HG03097 (cell line): ENCODE measurements around the gene ADAM17.

Experiments
- ATAC-seq: cut with Tn5 transposase; IDR thresholded peaks from one replicate; pipeline ENCODE4 v1.9.1; 2021; ENCODE audit not compliant: unreplicated experiment, low FRiP score

Gene ADAM17

DNA sequence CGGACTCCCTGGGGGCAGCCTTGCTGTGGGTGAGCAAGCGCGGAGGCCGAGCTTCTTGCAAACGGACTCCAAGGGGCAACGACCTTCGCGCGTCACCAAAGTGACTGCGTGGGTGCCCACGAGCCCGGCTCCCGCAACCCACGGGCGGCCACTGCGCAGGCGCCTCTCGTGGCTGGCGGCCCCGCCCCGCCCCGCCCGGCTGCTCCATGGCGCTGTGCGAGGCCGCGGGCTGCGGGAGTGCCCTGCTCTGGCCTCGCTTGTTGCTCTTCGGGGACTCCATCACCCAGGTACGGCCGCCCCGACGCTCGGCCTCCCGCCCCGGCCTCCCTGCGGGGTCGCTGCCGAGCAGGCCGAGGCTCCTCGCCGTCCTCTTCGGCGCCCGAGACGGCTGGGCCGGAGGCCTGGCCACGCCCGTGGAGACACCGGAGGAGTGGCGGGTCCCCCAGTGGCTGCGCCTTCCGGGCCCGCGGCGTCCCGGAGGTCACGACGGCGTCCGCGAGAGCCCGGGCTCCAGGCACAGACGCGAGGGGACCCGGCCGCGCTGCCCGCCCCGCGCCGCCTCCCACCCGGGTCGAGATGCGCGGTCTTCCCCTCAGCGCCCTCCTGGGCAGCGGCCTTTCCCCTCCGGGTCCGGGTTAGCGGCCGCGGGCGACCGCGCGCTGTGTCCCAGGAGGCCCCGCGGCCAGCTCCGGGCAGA lies 81.1 kb downstream of the ADAM17 start, which contains the start of gene IAH1:
Gene IAH1 (plus strand): TSS at position 191 of the 697 bp plus-strand sequence. CDS start 16 bp downstream, at position 207.
- peak; percentile 58 for ATAC-seq

- ATAC-seq, result peak; percentile 22
These were observed 81.7 kb downstream of the ADAM17 start for GRCh38 chr2:9473985-9474360.

DNA sequence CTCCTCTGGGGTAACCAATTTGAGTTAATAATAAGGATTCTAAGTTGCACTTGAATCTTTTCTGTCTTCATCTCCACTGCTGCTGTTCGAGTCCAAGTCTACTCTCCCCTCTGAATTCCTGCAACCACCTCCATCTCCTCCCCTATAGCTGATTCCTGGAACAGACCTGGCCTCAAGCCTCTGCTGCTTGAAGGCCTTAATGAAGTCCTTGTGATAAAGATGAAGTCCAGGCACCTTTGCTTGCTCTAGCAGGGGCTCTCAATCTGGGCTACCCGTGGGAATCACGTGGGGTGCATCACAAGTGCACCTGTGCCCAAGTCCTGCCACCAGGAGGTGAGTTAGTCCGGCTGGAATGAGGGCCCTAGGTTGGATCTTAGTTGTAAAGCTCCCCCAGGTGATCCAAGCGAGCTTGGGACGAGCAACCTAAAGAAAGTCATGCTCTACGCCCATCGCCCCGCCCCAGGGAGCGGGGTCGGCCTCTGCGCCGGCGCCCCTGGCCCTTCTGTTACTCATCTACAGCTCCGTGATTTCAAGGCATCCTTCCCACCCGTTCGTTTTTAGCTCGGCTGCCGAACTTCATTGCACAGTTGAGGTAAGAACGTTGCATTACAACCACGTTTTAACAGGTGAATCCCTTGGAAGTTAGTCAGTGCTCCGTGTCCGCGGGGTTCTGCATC lies 82.2 kb downstream of the ADAM17 start:
- ATAC-seq, result no peak

DNA sequence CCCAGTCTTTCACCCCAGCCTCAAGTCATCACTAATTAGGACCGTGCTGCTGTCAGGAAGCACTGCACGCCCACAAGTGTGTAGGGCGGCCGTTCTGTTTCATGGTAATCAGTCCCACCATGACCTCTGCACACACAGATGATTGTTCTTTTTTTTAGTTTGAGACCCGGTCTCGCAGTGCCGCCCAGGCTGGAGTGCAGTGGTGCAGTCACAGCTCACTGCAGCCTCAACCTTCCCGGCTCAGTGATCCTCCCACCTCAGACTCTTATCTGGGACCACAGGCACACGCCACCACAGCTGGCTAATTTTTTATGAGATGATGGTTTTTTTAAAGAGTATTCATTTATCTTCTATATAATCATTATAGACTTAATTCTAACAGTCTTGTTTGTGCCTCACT lies 83.1 kb downstream of the ADAM17 start:
- ATAC-seq, result no peak

DNA sequence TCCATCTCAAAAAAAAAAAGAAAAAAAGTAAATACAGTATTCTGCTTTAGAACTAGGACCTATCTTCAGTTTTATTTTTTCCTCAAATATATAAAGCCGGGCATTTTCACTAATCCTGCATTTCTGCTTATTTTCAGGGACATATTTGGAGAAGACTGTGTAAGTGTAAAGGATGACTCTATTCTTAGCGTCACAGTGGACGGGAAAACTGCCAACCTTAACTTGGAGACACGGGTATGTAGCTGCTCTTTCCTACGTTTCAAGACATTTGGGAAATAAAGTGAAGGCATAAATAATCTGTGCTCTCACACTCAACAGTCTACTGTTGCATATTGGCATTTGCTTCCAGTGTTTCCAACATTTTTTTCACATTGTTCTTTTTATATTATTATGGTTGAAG lies 84.4 kb downstream of the ADAM17 start:
- ATAC-seq, result no peak

DNA sequence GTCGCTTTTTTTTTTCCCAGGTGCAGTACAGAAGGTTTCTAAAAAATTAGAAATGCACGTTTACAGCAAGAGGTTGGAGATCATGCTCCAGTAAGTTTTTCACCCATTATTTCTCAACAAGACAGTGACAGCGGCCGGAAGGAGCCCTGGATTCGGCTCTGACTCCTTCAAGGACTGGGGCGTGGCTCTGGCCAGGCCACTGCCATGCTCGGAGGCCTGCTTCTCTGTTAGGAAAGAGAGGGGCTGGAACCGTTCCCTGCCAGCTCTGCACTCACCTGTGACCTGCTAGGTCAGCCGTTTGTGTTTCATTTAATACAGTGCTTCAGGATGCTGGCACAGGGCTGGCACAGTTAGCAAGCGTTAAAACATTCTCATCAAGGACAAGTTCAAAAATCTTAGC lies 87.9 kb downstream of the ADAM17 start:
- ATAC-seq, result no peak

GRCh38 chr2:9466147-9466683 lies 89.4 kb downstream of the ADAM17 start:
- no peak for ATAC-seq

- ATAC-seq, result no peak
These were observed 90.5 kb downstream of the ADAM17 start for GRCh38 chr2:9465170-9465569.

- no peak for ATAC-seq
These were observed 92.0 kb downstream of the ADAM17 start for GRCh38 chr2:9463698-9464034.

DNA sequence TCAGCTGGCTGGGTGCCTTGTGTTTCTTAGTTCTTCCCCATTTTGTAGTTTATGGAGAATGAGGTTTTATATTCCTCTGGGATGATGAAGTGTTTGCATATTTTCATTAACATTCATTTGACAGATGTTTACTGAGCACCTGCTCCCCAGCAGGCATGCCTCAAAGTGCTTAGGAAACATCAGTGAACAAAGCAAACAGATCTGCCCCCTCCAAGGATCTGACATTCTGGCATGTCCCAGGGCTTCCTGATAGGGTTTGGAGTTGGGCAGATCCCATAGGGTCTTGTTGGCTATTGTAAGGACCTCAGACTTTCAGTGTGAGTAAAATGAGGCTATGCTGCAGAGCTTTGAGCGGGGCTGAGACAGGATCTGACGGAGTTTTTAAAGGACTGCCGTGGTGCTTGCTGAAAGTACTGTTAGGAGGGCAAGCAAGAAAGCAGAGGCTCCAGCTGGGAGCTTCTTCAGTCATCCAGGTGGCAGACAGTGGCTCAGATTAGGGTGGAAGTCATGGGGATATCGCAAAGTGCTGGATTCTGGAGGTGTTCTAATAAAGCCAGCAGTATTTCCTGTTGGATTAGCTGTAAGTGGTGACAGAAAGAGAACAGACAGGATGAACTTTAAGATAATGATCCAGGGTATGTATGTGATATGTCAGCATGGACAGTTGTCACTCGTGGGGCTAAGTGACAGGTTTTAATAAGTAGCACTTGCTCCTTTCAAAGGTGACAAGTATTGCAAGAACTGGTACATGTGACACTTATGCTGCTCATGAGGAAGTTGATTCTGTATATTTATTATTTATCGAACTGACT lies 92.5 kb downstream of the ADAM17 start:
- no peak for ATAC-seq

- ATAC-seq, result no peak
These were observed 93.3 kb downstream of the ADAM17 start for GRCh38 chr2:9462313-9462712.

DNA sequence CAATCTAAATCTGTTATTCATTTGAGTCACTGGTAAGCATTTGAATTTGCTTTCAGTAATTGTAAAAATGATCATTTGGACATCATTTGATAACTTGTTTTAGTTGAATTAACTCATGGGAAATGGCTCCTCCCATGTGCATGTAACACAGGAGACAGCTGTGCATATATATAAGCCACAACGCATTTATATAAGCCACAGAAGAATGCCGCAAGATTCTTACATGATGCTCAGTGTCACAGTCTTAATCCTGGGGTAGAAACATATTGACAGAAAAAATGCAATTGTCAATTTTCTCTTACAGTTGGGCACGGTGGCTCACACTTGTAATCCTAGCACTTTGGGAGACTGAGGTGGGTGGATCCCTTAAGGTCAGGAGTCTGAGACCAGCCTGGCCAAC lies 94.6 kb downstream of the ADAM17 start:
- no peak for ATAC-seq

DNA sequence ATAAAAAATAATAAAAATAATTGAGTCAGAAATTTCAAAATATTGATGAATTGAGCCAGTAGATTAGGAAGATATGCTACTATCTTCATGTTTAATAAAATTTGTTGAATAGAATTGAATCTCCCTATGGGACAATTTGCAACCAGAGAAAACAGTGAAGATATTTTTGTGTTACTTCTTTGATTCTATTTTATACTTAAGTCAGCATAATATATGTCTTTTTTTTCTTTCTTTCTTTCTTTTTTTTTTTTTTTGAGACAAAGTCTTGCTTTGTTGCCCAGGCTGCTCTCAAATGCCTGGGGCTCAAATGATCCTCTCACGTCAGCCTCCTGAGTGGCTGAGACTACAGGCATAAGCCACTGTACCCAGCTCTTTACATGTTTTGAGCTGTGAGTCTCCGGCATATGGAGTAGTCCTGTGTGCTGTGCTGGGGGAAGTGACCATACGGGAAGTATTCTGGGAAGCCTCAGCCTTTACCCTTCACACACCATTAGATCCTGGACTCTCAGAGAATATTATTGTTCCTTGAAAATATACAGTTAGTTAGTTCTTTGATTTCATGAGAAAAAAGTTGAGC lies 95.1 kb downstream of the ADAM17 start:
- ATAC-seq, result no peak

DNA sequence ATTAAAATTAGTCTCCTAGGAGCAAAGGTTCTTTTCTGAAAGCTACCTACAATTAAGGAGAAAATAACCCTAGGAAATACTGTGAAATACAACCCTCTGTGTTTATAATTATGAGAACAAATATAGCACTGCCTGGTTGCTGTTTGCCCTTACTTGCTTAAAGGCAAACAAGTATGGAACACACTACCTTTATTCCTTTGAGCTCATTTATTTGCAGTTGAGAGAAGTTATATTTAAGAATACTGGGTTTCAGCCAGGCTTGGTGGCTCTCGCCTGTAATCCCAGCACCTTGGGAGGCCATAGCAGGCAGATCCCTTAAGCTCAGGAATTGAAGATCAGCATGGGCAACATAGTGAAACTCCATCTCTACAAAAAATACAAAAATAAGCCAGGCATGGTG lies 104.4 kb downstream of the ADAM17 start:
- no peak for ATAC-seq

DNA sequence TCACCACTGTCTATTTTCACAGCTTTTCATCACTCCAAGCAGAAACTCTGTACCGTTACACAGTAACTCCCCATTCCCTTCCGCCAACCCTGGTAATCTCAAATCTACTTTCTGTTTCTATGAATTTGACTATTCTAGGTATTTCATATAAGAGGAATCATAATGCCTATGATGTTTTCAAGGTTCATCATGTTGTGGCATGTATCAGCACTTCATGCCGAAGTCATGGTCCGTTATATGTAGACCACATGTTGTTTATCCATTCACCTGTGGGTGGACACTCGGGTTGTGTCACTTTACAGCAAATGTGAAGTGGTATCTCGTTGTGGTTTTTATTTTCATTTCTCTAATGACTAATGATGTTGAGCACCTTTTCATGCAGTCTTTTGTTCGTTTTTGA lies 110.5 kb downstream of the ADAM17 start:
- ATAC-seq, result no peak

DNA sequence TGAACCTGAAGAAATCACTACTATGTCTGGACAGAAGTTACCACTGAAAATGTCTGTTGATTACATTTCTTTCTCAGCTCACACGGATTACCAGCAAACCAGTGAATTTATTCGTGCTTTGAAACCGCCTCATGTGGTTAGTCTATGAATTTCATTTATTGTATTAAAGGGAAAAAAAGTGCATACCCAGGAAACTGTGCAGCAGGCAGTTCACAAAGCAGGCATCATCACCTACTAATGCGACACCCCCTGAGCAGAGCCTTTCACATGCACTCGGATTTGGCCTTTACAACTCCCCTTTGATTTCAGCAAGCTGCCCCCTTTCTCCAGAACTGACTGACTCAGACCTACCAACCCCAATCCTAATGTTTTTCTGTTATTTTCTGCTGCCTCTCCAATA lies 112.1 kb downstream of the ADAM17 start:
- ATAC-seq, result no peak

DNA sequence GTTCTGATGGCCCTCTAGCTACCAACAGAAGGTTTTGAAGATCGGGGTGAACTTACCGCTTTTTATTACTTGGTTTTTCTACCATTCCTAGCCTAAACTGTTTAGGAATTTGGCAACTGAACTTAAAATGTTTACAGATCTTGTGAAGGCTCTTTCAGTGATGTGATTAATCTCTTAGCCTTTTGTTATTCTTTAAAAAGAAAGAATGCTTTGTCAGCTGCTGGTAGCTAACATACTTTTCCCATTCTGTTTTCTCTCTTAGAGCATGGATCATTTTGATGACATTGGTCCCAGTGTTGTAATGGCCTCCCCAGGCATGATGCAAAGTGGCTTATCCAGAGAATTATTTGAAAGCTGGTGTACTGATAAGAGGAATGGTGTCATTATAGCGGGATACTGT lies 114.1 kb downstream of the ADAM17 start:
- no peak for ATAC-seq

DNA sequence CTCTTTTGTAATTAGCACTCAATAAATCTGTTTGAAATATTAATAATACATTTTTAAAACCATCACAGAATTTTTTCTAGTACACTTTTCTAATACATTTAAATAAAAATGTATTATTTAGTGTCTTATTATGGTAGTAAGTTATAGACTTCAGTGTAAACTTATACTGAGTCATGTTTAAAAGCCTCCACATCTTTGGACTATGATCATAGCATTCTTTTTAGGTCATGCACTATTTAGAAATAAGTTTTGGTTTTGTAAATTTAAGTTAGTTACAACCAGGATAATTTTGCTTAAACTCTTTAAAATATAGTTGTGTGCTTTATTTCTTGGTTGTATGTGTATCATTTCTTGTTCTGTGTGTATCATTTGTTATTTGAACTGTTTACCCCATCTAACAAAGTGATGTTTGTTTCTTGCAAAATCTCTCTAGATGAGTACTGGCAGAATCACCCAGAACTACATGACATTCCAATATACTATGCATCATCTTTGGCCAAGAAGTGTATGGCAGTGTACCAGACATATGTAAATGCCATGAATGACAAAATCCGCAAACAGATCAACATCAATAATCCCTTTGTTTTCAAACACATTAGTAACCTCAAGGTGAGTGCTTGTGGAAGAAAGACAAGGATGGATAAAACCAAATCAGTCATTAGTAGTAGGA lies 115.4 kb downstream of the ADAM17 start:
- ATAC-seq, result no peak

DNA sequence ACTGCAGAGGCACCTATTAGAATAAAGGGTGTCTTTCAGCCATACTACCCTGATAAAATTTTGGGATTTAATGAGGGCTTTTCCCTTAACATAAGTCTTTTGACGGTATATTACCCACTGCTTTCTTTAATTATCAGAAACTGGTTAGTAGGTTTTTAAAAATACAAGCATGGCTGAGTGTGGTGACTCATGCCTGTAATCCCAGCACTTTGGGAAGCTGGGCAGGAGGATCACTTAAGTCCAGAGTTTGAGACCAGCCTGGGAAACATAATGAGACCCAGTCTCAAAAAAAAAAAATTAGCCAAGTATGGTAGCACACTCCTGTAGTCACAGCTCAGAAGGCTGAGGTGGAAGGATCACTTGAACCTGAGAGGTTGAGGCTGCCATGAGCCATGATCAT lies 116.1 kb downstream of the ADAM17 start:
- ATAC-seq, result no peak
